HEK293 (cell line): ENCODE measurements around the gene OR6B1.

Experiments
- CTCF ChIA-PET: fragments of 350-600 bp; formaldehyde crosslinking; extraction: SDS; loops from one replicate; lab custom pipeline; 2021; ENCODE audit warnings: antibody characterized with exemption; lab: Yijun Ruan, JAX
- POLR2A ChIA-PET: fragments of 300-600 bp; formaldehyde crosslinking; extraction: SDS; loops from one replicate; lab custom pipeline; 2020; ENCODE audit warnings: antibody characterized with exemption, inconsistent platforms; lab: Yijun Ruan, JAX
- H3K27ac ChIP-seq: fragments of 200-500 bp; sonication (Bioruptor generic); 2 replicates; pipeline ENCODE4 v1.5.1; 2014; ENCODE audit warnings: low read depth, low read length, control low read depth, inconsistent platforms; ENCODE audit errors: extremely low read depth
- H3K36me3 ChIP-seq, 2 experiments: fragments of 200-500 bp in 1 of 2; sonication (Bioruptor generic) in 1 of 2; 1 replicate in 1 of 2; 2 replicates in 1 of 2; pipeline ENCODE4 v1.5.1; 2014 to 2017; ENCODE audit warnings: inconsistent platforms in 2 of 2, low read length in 2 of 2; ENCODE audit not compliant: control insufficient read depth in 2 of 2, insufficient read depth in 1 of 2
- H3K4me1 ChIP-seq: fragments of 200-500 bp; sonication (Bioruptor generic); 2 replicates; pipeline ENCODE4 v1.5.1; 2014; ENCODE audit warnings: mild to moderate bottlenecking, low read length, inconsistent platforms; ENCODE audit not compliant: control insufficient read depth, insufficient read depth
- H3K4me3 ChIP-seq: 2 replicates; pipeline ENCODE4 v1.5.1; 2011; ENCODE audit warnings: low read depth, mild to moderate bottlenecking, control low read depth, low read length, moderate library complexity
- H3K9me3 ChIP-seq: fragments of 200-500 bp; sonication (Bioruptor generic); 2 replicates; pipeline ENCODE4 v1.5.1; 2014; ENCODE audit warnings: low read depth, low read length, inconsistent platforms; ENCODE audit not compliant: control insufficient read depth, insufficient read depth
- BCL11B ChIP-seq: fragments of 450-650 bp; formaldehyde crosslinking; IDR thresholded peaks from 2 replicates; pipeline ENCODE4 v1.5.1; 2016; ENCODE audit warnings: low read depth, missing biosample characterization, missing genetic modification characterization
- PATZ1 ChIP-seq: fragments of 450-650 bp; formaldehyde crosslinking; IDR thresholded peaks from 2 replicates; pipeline ENCODE4 v1.5.1; 2016; ENCODE audit warnings: missing biosample characterization, missing genetic modification characterization
- PRDM6 ChIP-seq: fragments of 450-650 bp; formaldehyde crosslinking; IDR thresholded peaks from 2 replicates; pipeline ENCODE4 v1.5.1; 2017; ENCODE audit warnings: missing biosample characterization, missing genetic modification characterization
- YY1 ChIP-seq: fragments of 450-650 bp; formaldehyde crosslinking; IDR thresholded peaks from 2 replicates; pipeline ENCODE4 v1.5.1; 2018; ENCODE audit warnings: missing biosample characterization, missing genetic modification characterization
- ZFP69B ChIP-seq: fragments of 450-650 bp; formaldehyde crosslinking; IDR thresholded peaks from 2 replicates; pipeline ENCODE4 v1.5.1; 2016; ENCODE audit warnings: missing biosample characterization, missing genetic modification characterization
- ZNF121 ChIP-seq: fragments of 450-650 bp; formaldehyde crosslinking; IDR thresholded peaks from 2 replicates; pipeline ENCODE4 v1.5.1; 2016; ENCODE audit warnings: missing biosample characterization, missing genetic modification characterization
- ZNF239 ChIP-seq: fragments of 450-650 bp; formaldehyde crosslinking; IDR thresholded peaks from 2 replicates; pipeline ENCODE4 v1.5.1; 2016; ENCODE audit warnings: missing biosample characterization, missing genetic modification characterization
- ZNF335 ChIP-seq: fragments of 450-650 bp; formaldehyde crosslinking; conservative IDR thresholded peaks from 2 replicates; pipeline ENCODE4 v1.5.1; 2016; ENCODE audit warnings: missing biosample characterization, missing genetic modification characterization
- ZNF529 ChIP-seq: fragments of 450-650 bp; formaldehyde crosslinking; IDR thresholded peaks from 2 replicates; pipeline ENCODE4 v1.5.1; 2017; ENCODE audit warnings: missing genetic modification characterization, missing biosample characterization; ENCODE audit not compliant: insufficient replicate concordance
- ZNF560 ChIP-seq: fragments of 450-650 bp; formaldehyde crosslinking; IDR thresholded peaks from 2 replicates; pipeline ENCODE4 v1.5.1; 2017; ENCODE audit warnings: missing biosample characterization, missing genetic modification characterization, borderline replicate concordance
- ZNF580 ChIP-seq: fragments of 450-650 bp; formaldehyde crosslinking; IDR thresholded peaks from 2 replicates; pipeline ENCODE4 v1.5.1; 2016; ENCODE audit warnings: missing biosample characterization, missing genetic modification characterization
- ZNF701 ChIP-seq: fragments of 450-650 bp; formaldehyde crosslinking; IDR thresholded peaks from 2 replicates; pipeline ENCODE4 v1.5.1; 2016; ENCODE audit warnings: missing biosample characterization, missing genetic modification characterization
- ZNF791 ChIP-seq: fragments of 450-650 bp; formaldehyde crosslinking; IDR thresholded peaks from 2 replicates; pipeline ENCODE4 v1.5.1; 2016; ENCODE audit warnings: missing biosample characterization, missing genetic modification characterization
- ZSCAN5A ChIP-seq: fragments of 450-650 bp; formaldehyde crosslinking; IDR thresholded peaks from 2 replicates; pipeline ENCODE4 v1.5.1; 2016; ENCODE audit warnings: missing biosample characterization, missing genetic modification characterization
- TF ChIP-seq, protein P1 (sequence below): fragments of 450-650 bp; formaldehyde crosslinking; IDR thresholded peaks from 2 replicates; pipeline ENCODE4 v1.5.1; 2016; ENCODE audit warnings: missing biosample characterization, missing genetic modification characterization

The OR6B1 gene

GRCh38 chr7:144001543-144001942, 1.4 kb downstream of the OR6B1 start (continued):
- TF ChIP-seq YY1 (no peak), ZNF239 (no peak)

DNA sequence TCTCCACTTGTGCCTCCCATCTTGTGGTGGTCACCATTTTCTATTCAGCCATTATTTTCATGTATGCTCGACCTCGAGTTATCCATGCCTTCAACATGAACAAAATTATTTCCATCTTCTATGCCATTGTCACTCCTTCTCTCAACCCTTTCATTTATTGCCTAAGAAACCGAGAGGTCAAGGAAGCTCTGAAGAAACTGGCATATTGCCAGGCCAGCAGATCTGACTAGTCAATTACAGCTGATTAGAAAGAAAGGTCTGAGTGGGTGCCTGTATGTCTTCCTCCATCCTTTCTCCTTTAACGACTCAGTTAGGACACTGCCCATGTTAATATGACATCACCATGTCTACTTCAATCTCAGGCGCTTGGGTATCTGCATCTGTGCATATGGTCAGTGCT, 4.6 kb downstream of the OR6B1 start:
- no peaks in the 10 kb centered on the region for H3K9me3 ChIP-seq
- no peak overlapping the region for H3K27ac ChIP-seq
- no peak for TF ChIP-seq PRDM6
- TF ChIP-seq ZNF701 (tag by site-specific recombination) = no peak
- no peaks in the 10 kb centered on the region for H3K36me3 ChIP-seq
- CTCF ChIA-PET = interaction anchor here (0.5 kb wide), 1 partner anchor 59 kb away, joined by 3 read pairs; no protein-coding TSS in a partner anchor
- POLR2A ChIA-PET = no interaction called here
- H3K4me1 ChIP-seq = no peaks in the 10 kb centered on the region
- no peak overlapping the region for H3K4me3 ChIP-seq

GRCh38 chr7:144006029-144006691, 6.0 kb downstream of the OR6B1 start:
- H3K4me1 ChIP-seq = no peaks in the 10 kb centered on the region
- H3K9me3 ChIP-seq = no peaks in the 10 kb centered on the region
- POLR2A ChIA-PET = no interaction called here
- no peak overlapping the region for H3K27ac ChIP-seq
- CTCF ChIA-PET = no interaction called here
- TF ChIP-seq ZSCAN5A (tag by site-specific recombination) = no peak
- no peak for TF ChIP-seq ZNF529 (tag by site-specific recombination)
- TF ChIP-seq ZNF239 = no peak
- no peak for TF ChIP-seq ZFP69B (tag by site-specific recombination)
- TF ChIP-seq BCL11B (tag by site-specific recombination) = no peak
- TF ChIP-seq, protein P1, sequence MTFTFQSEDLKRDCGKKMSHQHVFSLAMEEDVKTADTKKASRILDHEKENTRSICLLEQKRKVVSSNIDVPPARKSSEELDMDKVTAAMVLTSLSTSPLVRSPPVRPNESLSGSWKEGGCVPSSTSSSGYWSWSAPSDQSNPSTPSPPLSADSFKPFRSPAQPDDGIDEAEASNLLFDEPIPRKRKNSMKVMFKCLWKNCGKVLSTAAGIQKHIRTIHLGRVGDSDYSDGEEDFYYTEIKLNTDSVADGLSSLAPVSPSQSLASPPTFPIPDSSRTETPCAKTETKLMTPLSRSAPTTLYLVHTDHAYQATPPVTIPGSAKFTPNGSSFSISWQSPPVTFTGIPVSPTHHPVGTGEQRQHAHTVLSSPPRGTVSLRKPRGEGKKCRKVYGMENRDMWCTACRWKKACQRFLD (tag by site-specific recombination) = no peak
- no peak for TF ChIP-seq ZNF560 (tag by site-specific recombination)
- TF ChIP-seq ZNF791 = no peak
- no peak for TF ChIP-seq ZNF580 (tag by site-specific recombination)
- no peak for TF ChIP-seq ZNF335 (tag by site-specific recombination)
- no peak for TF ChIP-seq ZNF121 (tag by site-specific recombination)
- no peak for TF ChIP-seq PATZ1
- H3K36me3 ChIP-seq = no peaks in the 10 kb centered on the region
- H3K4me3 ChIP-seq = no peak overlapping the region
